SK-N-SH (cell line): Measurements from ENCODE around the gene TJAP1.

Experiments used
- EP300 ChIP-seq, 2 experiments: IDR thresholded peaks; 2 replicates each; pipeline versions ENCODE4 v1.4.0 to v1.6.1; 2012; ENCODE audit warnings: borderline replicate concordance in 1 of 2, low read depth in 1 of 2, low read length in 1 of 2
- FOXJ3 ChIP-seq: sonication (generic); formaldehyde crosslinking; IDR thresholded peaks from 2 replicates; pipeline ENCODE4 v1.5.1; 2020; ENCODE audit warnings: mild to moderate bottlenecking, missing genetic modification reagents
- JUND ChIP-seq: IDR thresholded peaks from 2 replicates; pipeline ENCODE4 v1.4.0; 2012
- NFIC ChIP-seq: IDR thresholded peaks from 2 replicates; pipeline ENCODE4 v1.4.0; 2012; ENCODE audit warnings: borderline replicate concordance
- NRF1 ChIP-seq: IDR thresholded peaks from 2 replicates; pipeline ENCODE4 v1.6.1; 2012; ENCODE audit warnings: low read depth, mild to moderate bottlenecking, low read length
- SMC3 ChIP-seq: IDR thresholded peaks from 2 replicates; pipeline ENCODE4 v1.6.1; 2012; ENCODE audit warnings: low read depth, low read length, improper control_type of control experiment
- TAF1 ChIP-seq: IDR thresholded peaks from 2 replicates; pipeline ENCODE4 v1.6.1; 2012; ENCODE audit warnings: low read depth, mild to moderate bottlenecking, low read length, moderate library complexity, borderline replicate concordance
- TCF12 ChIP-seq: IDR thresholded peaks from 2 replicates; pipeline ENCODE4 v1.4.0; 2012
- TEAD4 ChIP-seq: IDR thresholded peaks from 2 replicates; pipeline ENCODE4 v1.4.0; 2012; ENCODE audit warnings: mild to moderate bottlenecking, borderline replicate concordance; ENCODE audit not compliant: insufficient read depth
- YY1 ChIP-seq: IDR thresholded peaks from 2 replicates; pipeline ENCODE4 v1.4.0; 2012; ENCODE audit warnings: low read depth, mild to moderate bottlenecking
- TF ChIP-seq, protein P1 (sequence below): fragments of 200-600 bp; sonication (generic); IDR thresholded peaks from 2 replicates; pipeline ENCODE4 v1.6.1; 2017; ENCODE audit warnings: antibody characterized with exemption, mild to moderate bottlenecking, moderate library complexity
- TF ChIP-seq, protein P2 (sequence below): IDR thresholded peaks from 2 replicates; pipeline ENCODE4 v1.6.1; 2012; ENCODE audit warnings: mild to moderate bottlenecking, low read depth, low read length, moderate library complexity

DNA sequence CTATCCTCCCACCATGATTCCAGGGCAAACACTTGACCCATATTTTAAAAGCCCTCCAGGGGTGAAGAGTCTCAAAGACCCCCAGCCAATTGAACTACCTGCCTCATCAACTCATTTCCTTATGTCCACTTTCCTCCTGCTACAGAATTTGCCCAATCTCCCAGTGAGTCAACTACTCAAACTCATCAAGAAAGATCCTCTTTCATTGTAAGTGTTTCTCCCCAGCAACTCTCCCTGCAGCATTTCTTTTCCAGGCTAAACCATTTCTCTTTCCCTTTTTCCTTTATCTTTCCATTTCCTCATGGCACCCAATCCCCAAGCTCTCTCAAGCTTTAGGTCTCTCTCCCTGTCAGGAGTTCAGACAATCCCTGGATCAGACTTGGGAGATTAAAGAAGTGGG lies 23.5 kb upstream of the TJAP1 start:
- TF ChIP-seq NRF1 (no peak), TAF1 (no peak), SMC3 (no peak), YY1 (no peak), EP300 (IDR thresholded peaks at IDR 0.05; ENCODE audit: borderline replicate concordance in 1 of 2, low read depth in 1 of 2, low read length in 1 of 2) (no peak), NFIC (no peak), TEAD4 (no peak), FOXJ3 (no peak), JUND (no peak), TCF12 (no peak)
- TF ChIP-seq, protein P1, sequence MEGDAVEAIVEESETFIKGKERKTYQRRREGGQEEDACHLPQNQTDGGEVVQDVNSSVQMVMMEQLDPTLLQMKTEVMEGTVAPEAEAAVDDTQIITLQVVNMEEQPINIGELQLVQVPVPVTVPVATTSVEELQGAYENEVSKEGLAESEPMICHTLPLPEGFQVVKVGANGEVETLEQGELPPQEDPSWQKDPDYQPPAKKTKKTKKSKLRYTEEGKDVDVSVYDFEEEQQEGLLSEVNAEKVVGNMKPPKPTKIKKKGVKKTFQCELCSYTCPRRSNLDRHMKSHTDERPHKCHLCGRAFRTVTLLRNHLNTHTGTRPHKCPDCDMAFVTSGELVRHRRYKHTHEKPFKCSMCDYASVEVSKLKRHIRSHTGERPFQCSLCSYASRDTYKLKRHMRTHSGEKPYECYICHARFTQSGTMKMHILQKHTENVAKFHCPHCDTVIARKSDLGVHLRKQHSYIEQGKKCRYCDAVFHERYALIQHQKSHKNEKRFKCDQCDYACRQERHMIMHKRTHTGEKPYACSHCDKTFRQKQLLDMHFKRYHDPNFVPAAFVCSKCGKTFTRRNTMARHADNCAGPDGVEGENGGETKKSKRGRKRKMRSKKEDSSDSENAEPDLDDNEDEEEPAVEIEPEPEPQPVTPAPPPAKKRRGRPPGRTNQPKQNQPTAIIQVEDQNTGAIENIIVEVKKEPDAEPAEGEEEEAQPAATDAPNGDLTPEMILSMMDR: no peak
- TF ChIP-seq, protein P2, sequence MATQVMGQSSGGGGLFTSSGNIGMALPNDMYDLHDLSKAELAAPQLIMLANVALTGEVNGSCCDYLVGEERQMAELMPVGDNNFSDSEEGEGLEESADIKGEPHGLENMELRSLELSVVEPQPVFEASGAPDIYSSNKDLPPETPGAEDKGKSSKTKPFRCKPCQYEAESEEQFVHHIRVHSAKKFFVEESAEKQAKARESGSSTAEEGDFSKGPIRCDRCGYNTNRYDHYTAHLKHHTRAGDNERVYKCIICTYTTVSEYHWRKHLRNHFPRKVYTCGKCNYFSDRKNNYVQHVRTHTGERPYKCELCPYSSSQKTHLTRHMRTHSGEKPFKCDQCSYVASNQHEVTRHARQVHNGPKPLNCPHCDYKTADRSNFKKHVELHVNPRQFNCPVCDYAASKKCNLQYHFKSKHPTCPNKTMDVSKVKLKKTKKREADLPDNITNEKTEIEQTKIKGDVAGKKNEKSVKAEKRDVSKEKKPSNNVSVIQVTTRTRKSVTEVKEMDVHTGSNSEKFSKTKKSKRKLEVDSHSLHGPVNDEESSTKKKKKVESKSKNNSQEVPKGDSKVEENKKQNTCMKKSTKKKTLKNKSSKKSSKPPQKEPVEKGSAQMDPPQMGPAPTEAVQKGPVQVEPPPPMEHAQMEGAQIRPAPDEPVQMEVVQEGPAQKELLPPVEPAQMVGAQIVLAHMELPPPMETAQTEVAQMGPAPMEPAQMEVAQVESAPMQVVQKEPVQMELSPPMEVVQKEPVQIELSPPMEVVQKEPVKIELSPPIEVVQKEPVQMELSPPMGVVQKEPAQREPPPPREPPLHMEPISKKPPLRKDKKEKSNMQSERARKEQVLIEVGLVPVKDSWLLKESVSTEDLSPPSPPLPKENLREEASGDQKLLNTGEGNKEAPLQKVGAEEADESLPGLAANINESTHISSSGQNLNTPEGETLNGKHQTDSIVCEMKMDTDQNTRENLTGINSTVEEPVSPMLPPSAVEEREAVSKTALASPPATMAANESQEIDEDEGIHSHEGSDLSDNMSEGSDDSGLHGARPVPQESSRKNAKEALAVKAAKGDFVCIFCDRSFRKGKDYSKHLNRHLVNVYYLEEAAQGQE: no peak
